Fibroblast of mammary gland (primary cell): ENCODE data around the gene PTTG1.

Experiments used
- DNase-seq: peaks from one replicate; pipeline ENCODE4 v3.0.0-alpha.2; 2010; ENCODE audit warnings: low read depth
- H3K4me3 ChIP-seq: 2 replicates; pipeline ENCODE4 v1.5.1; 2011; ENCODE audit warnings: low read depth, mild to moderate bottlenecking, low read length, moderate library complexity; ENCODE audit not compliant: control insufficient read depth
- TF ChIP-seq, protein P1 (sequence below): conservative IDR thresholded peaks from 2 replicates; pipeline ENCODE4 v1.5.1; 2011; ENCODE audit warnings: low read depth, low read length, inconsistent platforms; ENCODE audit not compliant: control insufficient read depth, insufficient read depth

PTTG1 gene

DNA sequence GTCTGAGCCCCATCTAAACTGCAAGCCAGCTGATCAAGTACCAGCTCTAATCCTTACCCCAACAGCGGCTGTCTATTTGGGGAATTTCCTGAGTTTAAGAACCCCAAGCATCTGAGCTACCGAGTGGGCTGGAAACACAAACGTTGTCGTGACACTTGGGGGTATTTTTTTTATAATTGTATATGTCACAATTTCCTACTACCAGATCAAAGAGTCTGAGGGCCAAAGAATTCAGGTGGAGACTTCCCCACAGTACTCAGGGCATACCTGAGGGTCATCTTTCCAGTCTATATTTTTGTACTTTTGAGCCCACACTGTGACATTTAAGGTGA is 42.8 kb downstream of the PTTG1 start:
- DNase-seq, result no peak
- no peak overlapping the region for H3K4me3 ChIP-seq
- TF ChIP-seq, protein P1, sequence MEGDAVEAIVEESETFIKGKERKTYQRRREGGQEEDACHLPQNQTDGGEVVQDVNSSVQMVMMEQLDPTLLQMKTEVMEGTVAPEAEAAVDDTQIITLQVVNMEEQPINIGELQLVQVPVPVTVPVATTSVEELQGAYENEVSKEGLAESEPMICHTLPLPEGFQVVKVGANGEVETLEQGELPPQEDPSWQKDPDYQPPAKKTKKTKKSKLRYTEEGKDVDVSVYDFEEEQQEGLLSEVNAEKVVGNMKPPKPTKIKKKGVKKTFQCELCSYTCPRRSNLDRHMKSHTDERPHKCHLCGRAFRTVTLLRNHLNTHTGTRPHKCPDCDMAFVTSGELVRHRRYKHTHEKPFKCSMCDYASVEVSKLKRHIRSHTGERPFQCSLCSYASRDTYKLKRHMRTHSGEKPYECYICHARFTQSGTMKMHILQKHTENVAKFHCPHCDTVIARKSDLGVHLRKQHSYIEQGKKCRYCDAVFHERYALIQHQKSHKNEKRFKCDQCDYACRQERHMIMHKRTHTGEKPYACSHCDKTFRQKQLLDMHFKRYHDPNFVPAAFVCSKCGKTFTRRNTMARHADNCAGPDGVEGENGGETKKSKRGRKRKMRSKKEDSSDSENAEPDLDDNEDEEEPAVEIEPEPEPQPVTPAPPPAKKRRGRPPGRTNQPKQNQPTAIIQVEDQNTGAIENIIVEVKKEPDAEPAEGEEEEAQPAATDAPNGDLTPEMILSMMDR, result no peak

DNA sequence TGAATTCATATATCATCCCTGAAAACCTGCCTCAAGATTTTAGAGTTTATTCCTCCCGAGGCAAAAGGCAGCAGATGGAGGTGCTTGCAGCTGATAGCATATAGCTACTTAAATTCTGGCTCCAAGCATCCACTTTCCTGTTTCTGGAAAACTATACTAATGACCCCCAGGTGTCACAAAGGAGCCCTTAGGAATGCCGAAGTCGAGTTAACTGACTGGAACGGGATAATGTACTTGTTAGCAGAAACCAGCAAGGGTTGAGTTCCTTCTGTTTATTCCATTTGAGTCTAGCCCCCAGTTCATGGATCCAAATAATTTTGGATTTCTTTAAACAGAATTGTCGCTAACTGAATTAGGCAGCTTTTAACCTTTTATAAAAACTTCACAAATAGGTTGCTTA is 44.5 kb downstream of the PTTG1 start:
- TF ChIP-seq, protein P1, result no peak
- no peak for DNase-seq

GRCh38 chr5:160466889-160467554 is 45.4 kb downstream of the PTTG1 start:
- peak; percentile 35 for DNase-seq
- H3K4me3 ChIP-seq, result no peak overlapping the region
- TF ChIP-seq, protein P1, result no peak

More for the DNA sequence above, 44.5 kb downstream of the PTTG1 start:
- H3K4me3 ChIP-seq, result no peak overlapping the region

DNA sequence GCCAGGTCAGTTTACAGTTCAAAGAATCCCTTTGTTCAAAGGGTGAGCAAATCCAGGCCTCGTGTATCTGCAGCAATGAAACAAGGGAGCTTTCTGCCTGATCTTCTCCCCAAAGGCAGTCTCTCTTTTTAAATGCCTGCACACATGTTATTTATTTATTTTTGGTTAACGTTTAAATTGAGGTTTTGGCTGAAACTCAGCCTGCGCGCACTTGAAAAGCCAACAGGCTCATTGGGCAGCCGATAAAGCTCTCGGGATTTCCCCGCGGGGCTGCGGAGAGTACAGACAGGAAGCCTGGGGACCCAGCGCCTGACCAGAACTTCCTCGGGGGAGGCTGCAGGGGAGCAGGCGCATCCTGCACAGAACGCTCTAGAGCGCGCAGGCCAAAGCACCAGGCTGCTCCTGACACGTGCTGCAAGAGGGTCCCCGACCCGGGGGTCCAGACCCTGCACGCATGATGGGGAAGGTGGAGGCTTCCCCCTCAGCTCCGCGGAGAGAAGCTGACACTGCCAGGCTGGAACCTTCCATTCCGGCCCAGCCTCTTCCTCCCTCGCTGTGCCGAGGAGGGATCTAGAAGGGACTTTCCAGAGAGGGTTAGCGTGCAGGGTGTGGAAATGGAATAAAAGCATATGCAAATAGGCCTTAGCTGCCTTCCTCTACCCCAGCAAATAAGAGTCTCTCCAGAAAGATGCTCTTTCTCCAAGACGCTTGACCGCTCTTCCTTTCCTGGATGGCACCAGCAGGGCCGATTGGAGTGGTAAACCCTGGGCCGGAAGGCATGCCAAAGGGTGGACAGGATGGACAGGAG is 46.1 kb downstream of the PTTG1 start:
- H3K4me3 ChIP-seq, result peak overlapping the region; percentile 13
- DNase-seq, result peak; percentile 84
- TF ChIP-seq, protein P1, result no peak

GRCh38 chr5:160468363-160468975 is 46.8 kb downstream of the PTTG1 start:
- TF ChIP-seq, protein P1, result no peak
- no peak overlapping the region for H3K4me3 ChIP-seq
- DNase-seq, result no peak

DNA sequence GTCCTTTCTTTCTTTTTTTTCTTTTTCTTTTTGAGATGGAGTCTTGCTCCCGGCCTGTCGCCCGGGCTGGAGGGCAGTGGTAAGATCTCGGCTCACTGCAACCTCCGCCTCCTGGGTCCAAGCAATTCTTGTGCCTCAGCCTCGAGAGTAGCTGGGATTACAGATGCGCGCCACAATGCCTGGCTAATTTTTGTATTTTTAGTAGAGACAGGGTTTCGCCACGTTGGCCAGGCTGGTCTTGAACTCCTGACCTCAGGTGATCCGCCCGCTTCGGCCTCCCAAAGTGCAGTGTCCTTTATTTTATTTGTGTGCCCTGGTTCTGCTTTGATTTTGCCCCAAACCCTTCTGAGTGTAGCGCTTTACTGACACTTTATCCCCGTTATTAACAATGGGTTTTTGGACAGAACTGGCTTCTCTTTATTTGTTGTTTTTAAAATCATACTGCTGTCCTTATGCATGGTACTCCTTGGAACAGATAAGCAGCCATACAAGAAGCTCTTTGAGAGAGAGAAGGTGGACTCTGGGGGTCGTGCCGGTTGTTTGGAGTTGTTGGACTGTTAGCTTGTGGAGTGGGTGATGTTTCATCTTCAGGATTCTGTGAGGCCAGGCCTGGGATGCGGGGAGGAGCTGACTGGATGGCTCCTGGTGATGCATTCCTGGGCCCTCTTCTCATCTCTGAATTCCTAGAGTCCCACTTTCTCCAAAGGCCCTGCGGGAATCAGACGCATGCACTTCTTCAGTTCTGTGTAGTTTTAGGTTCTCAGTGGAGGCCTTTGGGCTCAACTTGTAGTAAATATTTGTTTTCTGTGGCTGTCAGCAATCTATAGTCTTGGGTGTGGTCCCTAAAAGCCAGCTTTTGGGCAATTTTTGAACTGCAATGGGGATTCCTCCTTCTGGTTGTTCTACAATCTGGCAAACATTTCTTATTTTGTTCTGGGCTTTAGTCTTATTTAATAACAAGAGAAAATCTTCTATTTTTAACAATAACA is 47.8 kb downstream of the PTTG1 start:
- H3K4me3 ChIP-seq, result no peak overlapping the region
- TF ChIP-seq, protein P1, result no peak
- no peak for DNase-seq
